Upper lobe of right lung (tissue), 1 donor: Measurements from ENCODE around the gene DPYD. TPM values are rescaled to one million over a fixed set of nuclear protein-coding genes. Genes with fewer than 3 reads are reported as not detected.

ENCODE experiments used
- ATAC-seq: fragments of 200-7000 bp; cut with Tn5 transposase; one replicate; pipeline ENCODE4 v1.9.1; 2020; ENCODE audit warnings: mild to moderate bottlenecking, moderate library complexity
- DNase-seq: peaks from one replicate; pipeline ENCODE4 v3.0.0-alpha.2; 2020
- H3K27ac ChIP-seq: fragments of 200-600 bp; one replicate; pipeline ENCODE4 v1.8.0; 2022
- H3K27me3 ChIP-seq: fragments of 200-600 bp; one replicate; pipeline ENCODE4 v1.8.0; 2022; ENCODE audit warnings: mild to moderate bottlenecking
- H3K36me3 ChIP-seq: fragments of 200-600 bp; one replicate; pipeline ENCODE4 v1.8.0; 2022
- H3K4me1 ChIP-seq: fragments of 200-600 bp; one replicate; pipeline ENCODE4 v1.8.0; 2022
- H3K4me3 ChIP-seq: fragments of 200-600 bp; one replicate; pipeline ENCODE4 v1.8.0; 2022; ENCODE audit warnings: mild to moderate bottlenecking
- H3K9me3 ChIP-seq: fragments of 200-600 bp; one replicate; pipeline ENCODE4 v1.8.0; 2022
- intact Hi-C: fragments of 100-400 bp; cut with DNase I; formaldehyde crosslinking; loops from one replicate; pipeline ENCODE4 v1.11.0; 2022
- total RNA-seq: library from RNA; stranded (reverse); fragmentation: NEBNext Ultra II Directional; extraction: Animal tissue kit (Norgen Biotek cat#: 25700); gene quantifications from one replicate; pipeline ENCODE4 v1.2.1, GENCODE V29; 2021
- TF ChIP-seq, protein P1 (sequence below): fragments of 200-600 bp; IDR thresholded peaks from one replicate; pipeline ENCODE4 v1.8.0; 2022; ENCODE audit warnings: antibody characterized with exemption
- donor health status: DM: no; HTN: yes; CAD: no; lungs with severe emphysema.

DPYD gene
- total RNA-seq, 1 donor from 2014 or later, result 82.7 TPM

DNA sequence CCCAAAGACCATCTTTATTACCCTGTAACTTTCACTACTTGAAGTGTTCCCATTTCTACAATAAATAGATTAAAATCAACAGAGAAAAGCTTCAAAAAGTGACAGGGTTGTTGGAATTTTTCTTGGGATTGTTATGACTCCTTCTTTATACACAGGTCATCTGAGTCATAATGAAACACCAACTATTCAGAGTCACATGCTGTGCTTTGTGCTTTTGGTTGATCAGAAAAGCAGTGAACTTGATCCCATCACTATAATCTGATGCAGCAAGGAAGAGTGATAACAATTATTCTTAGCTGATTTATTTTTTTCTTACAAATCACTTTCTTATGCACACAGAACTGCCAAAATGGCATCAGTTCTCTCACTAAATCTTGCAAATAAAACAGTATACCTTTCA lies 776.3 kb downstream of the DPYD start:
- TF ChIP-seq, protein P1, sequence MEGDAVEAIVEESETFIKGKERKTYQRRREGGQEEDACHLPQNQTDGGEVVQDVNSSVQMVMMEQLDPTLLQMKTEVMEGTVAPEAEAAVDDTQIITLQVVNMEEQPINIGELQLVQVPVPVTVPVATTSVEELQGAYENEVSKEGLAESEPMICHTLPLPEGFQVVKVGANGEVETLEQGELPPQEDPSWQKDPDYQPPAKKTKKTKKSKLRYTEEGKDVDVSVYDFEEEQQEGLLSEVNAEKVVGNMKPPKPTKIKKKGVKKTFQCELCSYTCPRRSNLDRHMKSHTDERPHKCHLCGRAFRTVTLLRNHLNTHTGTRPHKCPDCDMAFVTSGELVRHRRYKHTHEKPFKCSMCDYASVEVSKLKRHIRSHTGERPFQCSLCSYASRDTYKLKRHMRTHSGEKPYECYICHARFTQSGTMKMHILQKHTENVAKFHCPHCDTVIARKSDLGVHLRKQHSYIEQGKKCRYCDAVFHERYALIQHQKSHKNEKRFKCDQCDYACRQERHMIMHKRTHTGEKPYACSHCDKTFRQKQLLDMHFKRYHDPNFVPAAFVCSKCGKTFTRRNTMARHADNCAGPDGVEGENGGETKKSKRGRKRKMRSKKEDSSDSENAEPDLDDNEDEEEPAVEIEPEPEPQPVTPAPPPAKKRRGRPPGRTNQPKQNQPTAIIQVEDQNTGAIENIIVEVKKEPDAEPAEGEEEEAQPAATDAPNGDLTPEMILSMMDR, result no peak
- H3K4me1 ChIP-seq, result no peaks in the 10 kb centered on the region
- no peak overlapping the region for H3K27ac ChIP-seq
- ATAC-seq (no peak), DNase-seq (no peak)
- no peak overlapping the region for H3K4me3 ChIP-seq
- no peaks in the 10 kb centered on the region for H3K27me3 ChIP-seq
- no peaks in the 10 kb centered on the region for H3K9me3 ChIP-seq
- H3K36me3 ChIP-seq, result no peaks in the 10 kb centered on the region
- intact Hi-C loops, result no loop called here

DNA sequence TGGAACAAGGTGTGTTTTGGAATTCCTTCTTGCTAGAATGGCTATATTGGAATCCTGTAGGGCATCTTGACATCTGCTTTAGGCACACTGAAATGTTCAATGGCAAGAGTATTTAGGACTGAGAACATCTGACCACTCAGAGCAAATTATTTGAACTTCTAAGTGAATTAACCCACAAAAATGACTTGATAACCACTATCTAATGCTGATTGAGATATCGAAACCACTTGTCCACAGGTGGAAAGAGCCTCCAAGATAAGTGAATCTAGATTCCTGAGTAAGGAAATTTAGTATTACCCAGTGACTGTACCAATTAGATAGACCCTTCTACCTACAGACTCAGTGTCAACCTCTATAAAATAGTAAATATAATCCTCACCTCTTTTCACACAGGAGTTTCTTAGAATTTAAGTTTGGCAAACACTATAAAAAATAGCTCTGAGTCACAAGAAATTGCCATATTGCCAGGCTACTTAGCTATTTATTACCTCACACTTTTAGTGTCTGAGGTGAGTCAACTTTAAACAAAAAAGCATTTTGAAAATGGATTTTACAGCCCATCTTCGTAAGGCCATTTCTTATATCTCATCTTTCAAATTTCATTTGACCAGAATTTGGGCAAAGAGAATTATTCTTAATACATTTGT lies 777.5 kb downstream of the DPYD start:
- TF ChIP-seq, protein P1, result no peak
- no peaks in the 10 kb centered on the region for H3K4me1 ChIP-seq
- no peaks in the 10 kb centered on the region for H3K9me3 ChIP-seq
- H3K36me3 ChIP-seq, result no peaks in the 10 kb centered on the region
- no peak overlapping the region for H3K27ac ChIP-seq
- intact Hi-C loops, result no loop called here
- H3K27me3 ChIP-seq, result no peaks in the 10 kb centered on the region
- no peak for DNase-seq
- ATAC-seq, result no peak
- H3K4me3 ChIP-seq, result no peak overlapping the region

DNA sequence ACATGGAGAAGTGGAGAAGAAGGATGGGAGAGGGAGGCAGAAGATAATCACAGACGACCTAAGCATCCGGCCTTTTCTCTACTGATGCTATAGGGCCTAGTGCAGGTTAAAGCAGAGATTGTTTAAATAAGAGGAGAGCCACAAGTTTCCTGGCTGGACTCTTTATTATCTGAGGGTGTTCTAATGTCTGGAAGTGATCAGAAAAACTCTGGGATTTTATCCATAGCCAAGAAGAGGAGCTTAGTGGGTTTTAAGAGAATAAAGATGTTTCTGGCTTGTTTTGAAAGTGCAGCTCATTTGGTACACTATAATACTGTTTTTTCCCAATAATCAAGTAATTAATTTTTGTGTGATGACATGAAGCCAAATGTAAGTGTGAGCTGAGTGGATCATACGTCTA lies 780.2 kb downstream of the DPYD start:
- ATAC-seq (no peak), DNase-seq (no peak)
- H3K4me3 ChIP-seq, result no peak overlapping the region
- H3K27ac ChIP-seq, result no peak overlapping the region
- intact Hi-C loops, result no loop called here
- H3K36me3 ChIP-seq, result no peaks in the 10 kb centered on the region
- H3K27me3 ChIP-seq, result no peaks in the 10 kb centered on the region
- H3K4me1 ChIP-seq, result no peaks in the 10 kb centered on the region
- no peaks in the 10 kb centered on the region for H3K9me3 ChIP-seq
- TF ChIP-seq, protein P1, result no peak

DNA sequence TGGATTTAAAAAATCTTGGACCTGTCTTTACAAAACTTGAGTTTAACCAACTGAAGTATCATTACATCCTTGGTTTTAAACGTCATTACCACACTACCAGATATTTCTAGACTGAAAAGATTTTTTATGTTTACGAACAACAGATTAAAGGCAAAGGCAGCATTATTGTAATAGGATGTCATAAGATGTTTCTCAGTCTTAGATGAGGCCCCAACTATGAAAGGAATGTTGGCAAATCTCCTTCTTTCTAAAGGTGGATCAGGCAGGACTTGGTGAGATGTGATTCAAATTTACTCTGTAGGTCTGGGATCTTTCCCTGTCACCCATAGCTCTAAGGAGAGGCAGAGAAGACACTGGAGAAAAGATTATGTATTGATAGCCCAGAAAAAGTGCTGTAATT lies 781.3 kb downstream of the DPYD start:
- no peak for ATAC-seq
- intact Hi-C loops, result no loop called here

DNA sequence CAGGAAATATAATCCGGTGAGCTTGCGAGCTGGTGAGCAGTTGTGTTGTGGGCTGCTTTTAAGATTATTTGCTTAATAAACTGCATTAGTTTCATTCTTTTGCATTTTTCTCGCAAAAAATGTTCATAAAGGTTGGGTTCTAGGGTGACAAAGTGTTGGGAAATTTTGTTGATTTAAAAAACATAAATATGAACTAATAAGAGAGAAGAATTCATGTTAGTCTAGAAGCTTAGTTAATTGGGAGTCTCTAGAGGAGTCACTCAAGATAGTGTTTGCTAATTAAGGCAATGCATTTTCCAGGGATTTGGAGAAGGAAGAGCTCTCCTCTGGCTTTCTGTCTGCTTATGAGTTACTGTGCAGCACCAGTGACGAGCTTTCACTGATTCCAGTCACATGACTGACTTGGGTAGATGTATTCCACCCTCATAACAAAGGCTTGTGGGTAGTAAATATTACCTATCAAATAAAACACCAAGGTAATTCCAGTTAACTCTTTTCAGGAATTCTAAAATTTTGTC lies 782.3 kb downstream of the DPYD start:
- no peaks in the 10 kb centered on the region for H3K27me3 ChIP-seq
- ATAC-seq (no peak), DNase-seq (no peak)
- no peaks in the 10 kb centered on the region for H3K9me3 ChIP-seq
- TF ChIP-seq, protein P1, result no peak
- no peak overlapping the region for H3K27ac ChIP-seq
- no peak overlapping the region for H3K4me3 ChIP-seq
- intact Hi-C loops, result no loop called here
- H3K36me3 ChIP-seq, result no peaks in the 10 kb centered on the region
- no peaks in the 10 kb centered on the region for H3K4me1 ChIP-seq

More for the DNA sequence above, 781.3 kb downstream of the DPYD start:
- Histone ChIP-seq H3K9me3 (no peaks in the 10 kb centered on the region), H3K27me3 (no peaks in the 10 kb centered on the region), H3K4me3 (no peak overlapping the region), H3K4me1 (no peaks in the 10 kb centered on the region), H3K36me3 (no peaks in the 10 kb centered on the region), H3K27ac (no peak overlapping the region)
- no peak for DNase-seq
- TF ChIP-seq, protein P1, result no peak
